ENCODE measurements around the gene BCAS4.
A peak's percentile ranks its signal among the peaks of the same experiment; 100 is the strongest.
"Not testable (repeated sequence)": the region's sequence is repeated elsewhere in the genome, so short reads cannot be mapped to it uniquely, and the experiment has no call there.

BCAS4 gene, protein sequence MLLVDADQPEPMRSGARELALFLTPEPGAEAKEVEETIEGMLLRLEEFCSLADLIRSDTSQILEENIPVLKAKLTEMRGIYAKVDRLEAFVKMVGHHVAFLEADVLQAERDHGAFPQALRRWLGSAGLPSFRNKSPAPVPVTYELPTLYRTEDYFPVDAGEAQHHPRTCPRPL

DNA sequence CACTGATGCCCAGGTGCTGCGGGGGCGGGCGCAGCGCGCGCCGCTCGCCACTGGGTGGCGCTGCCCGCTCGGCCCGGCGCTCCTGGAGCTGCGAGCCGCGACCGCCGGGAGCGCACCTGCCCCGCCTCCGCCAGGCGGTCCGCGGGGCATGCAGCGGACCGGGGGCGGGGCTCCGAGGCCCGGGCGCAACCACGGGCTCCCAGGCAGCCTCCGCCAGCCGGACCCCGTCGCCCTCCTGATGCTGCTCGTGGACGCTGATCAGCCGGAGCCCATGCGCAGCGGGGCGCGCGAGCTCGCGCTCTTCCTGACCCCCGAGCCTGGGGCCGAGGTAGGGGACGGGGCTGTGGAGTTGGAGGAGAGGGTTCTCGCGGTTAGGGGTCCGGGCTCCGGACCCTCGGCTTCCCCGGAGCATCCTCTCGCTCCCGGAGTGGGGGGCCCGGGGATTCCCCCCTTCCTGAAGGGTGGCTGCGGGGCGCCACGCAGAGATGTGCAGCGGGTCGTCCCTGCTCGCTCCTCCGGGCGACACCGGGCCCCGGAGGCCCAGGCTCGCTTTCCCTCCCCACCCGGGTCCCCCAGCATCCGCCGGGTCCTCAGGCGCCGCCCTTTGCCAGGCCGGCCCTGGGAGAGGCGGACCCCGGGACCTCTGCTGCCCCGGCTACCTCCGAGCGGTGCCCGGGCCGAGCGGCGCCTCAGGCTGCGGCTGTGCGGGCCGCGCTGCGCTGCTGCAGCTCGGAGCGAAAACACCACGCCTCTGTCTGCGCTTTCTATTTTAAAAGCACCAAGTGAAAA lies at the start of gene BCAS4:
TSS of gene BCAS4 (plus strand) at position 216 of the 789 bp plus-strand sequence. CDS start at position 239, 23 bp downstream.
- DNase-seq: no peak

DNA sequence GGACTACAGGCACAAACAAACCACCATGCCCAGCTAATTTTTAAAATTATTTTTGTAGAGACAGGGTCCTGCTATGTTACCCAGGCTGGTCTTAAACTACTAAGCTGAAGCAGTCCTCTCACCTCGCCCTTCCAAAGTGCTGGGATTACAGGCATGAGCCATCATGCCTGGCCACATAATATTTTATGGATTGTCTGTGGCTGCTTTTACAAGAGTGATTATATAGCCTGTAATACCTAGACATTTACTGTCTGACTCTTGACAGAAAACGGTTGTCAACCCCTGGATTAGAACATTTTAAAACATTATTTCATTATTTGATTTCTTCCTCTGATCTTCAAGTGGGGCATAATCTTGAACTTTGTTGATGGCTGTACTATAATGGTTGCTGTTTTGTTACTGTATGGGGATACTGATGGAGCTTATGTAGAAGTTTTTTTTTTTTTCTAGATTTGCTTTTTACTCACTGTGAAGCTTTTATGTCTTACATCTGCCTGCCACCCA lies 49.2 kb upstream of the BCAS4 start:
- no peak for DNase-seq

GRCh38 chr20:50746138-50746940 lies 48.5 kb upstream of the BCAS4 start:
- DNase-seq: no peak

GRCh38 chr20:50747275-50747674 lies 47.6 kb upstream of the BCAS4 start:
- no peak for DNase-seq

DNA sequence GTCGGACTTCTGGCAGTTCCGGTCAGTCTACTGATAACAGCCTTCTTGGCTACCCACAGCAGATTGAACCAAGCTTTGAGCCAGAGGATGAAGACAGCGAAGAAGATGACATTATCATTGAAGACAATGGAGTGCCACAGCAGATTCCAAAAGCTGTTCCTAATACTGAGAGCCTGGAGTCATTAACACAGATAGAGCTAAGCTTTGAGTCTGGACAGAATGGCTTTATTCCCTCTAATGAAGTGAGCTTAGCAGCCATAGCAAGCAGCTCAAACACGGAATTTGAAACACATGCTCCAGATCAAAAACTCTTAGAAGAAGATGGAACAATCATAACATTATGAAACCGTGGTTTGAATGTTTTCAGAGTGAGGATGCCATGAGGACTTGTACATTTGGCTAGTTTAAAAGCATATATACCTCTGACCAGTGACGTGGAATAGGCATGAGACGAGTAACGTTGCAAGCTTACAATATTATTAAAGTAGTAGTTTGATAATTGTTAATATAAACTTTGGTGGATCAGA lies 44.7 kb upstream of the BCAS4 start:
- no peak for DNase-seq

GRCh38 chr20:50753152-50753551 lies 41.7 kb upstream of the BCAS4 start:
- no peak for DNase-seq

DNA sequence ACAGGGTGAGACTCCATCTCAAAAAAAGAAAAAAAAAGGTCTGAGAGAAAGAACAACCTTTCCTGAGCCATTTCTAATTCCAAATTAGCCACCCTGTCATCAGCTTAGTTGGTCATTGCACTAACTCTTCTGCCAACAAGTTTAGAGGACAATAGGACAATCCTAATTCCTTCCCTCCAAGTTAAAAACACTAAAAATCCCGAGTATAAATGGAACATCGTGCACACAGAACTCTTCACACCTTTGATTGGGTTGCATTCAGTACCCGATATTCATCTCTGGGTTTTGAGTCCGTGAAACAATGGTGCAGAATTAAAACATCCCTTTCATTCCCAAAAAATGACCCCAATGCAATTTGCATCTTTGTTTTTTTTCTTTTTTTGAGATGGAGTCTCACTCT lies 40.4 kb upstream of the BCAS4 start:
- no peak for DNase-seq

DNA sequence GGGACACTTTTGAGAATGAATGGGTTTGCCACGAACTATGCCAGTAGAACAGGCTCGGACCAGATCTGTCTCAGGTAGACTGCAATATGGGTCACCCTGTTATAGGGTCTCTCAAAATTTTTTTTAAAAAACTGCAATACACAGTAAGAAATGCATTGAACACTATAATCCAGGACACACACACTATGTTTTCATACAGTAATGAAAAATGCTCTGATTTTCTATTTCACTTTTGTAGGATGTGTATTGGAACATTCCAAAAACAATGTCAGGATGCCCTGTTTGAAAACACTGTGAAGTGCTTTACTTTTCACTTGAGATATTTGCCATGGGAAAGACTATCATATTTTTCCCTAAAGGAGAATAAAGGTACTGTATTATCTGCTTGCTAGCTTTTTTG lies 38.4 kb upstream of the BCAS4 start:
- DNase-seq: no peak

DNA sequence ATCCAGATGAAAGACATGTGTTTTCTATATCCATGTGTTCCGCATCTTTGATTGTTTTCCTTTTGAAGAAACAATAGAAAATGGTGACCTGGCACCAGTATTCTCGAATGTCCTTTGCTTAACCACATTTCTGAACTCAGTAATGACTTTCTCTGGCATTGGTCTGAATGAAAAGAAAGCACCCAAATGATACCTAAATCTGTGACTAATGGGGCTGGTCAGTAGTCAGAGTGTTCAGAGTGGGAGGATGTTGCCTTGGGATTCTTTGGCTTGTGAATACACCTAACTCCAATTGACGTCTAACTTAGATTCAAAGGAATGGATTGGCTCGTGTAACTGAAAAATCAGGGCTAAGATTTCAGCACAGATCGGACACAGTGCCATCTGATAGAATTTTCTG lies 36.4 kb upstream of the BCAS4 start:
- DNase-seq: no peak

DNA sequence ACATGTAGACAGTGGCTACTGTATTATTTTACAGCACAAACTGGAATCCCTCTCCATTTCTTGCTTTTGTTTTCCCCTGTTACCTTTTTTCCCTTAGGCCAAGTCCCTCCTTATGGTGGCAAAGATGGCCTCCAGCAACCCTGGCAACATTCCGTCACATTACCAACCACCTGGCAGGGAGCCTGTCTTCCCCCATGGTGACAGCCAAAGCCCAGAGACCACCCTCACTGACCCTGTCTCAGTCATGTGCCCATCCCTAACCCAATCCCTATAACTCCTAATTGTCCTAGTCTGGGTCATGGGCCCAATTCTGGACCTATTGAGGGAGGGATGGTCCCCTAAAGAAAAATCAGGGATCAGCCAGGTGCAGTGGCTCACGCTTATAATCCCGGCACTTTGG lies 35.9 kb upstream of the BCAS4 start:
- DNase-seq: no peak

DNA sequence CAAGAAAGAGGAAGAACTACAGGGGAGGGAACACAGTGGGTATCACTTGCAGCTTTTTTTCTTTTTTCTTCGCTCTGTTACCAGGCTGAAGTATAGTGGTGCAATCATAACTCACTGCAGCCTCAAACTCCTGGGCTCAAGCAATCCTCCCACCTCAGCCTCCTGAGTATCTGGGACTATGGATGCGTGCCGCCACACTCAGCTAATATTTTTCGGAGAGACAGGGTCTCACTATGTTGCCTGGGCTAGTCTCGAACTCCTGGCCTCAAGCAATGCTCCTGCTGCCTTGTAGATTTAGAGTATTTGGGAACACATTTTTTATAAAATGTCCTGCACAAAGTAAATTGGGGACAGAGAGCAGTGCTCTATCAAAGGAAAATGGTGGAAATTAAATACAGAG lies 35.2 kb upstream of the BCAS4 start:
- no peak for DNase-seq

GRCh38 chr20:50762045-50762422 lies 32.8 kb upstream of the BCAS4 start:
- DNase-seq: no peak

DNA sequence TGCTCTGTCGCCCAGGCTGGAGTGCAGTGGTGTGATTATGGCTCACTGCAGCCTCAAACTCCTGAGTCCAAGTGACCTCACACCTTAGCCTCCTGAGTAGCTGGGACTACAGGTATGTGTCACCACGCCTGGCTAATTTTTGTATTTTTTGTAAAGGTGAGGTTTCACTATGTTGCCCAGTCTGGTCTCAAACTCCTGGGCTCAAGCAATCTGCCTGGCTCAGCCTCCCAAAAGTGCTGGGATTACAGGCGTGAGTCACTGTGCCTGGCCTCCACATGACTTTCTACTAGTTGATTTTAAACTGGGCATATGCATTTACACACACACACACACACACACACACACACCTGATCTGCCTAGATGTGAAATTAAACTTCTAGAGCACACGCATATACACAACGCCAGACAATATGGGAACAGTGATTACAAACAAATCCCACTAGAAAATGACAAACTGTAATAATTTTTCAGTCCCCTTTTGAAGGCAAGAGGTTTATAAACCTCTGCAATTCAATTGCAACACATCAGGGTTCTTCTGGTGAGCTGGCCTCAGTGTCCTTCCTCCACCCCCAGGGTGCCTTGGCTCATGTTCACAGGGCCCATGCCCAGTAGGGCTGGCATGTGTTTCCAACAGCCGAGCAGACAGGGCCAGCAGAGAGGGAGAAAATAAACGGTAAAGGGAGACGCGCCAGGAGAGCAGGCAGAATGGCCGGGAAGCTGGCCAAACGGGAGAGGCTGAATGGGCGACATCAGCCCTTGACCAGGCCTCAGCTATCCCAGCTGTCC lies 32.2 kb upstream of the BCAS4 start:
- DNase-seq: peak in 1 of 2 experiments; percentile 30

DNA sequence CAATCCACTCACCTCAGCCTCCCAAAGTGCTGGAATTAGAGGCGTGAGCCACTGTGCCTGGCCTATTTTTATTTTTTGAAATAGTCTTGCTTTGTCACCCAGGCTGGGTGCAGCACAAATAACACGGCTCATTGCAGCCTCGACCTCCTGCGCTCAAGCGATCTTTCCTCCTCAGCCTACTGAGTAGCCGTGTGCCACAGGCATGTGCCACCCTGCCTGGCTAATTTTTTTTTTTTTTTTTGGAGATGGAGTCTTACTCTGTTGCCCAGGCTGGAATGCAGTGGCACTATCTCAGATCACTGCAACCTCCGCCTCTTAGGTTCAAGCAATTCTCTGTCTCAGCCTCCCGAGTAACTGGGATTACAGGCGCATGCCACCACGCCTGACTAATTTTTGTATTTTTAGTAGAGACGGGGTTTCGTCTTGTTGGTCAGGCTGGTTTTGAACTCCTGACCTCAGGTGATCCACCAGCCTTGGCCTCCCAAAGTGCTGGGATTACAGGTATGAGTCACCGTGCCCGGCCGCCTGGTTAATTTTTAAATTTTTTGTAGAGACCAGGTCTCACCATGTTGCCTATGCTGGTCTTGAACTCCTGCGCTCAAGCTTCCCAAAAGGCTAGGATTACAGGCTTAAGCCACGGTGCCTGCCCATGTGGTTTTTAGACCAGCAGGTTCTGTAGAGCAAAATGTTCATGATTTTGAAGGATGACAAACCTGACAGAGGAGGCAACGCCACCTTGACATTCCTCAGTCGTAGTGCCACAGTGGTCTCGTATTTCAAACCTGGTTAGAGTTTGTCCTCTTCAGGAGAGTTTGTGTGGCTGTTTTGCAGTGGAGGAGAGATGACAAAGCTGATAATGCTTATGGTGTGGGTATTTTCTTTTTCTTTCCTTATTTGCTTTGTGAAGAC lies 31.1 kb upstream of the BCAS4 start:
- not testable (repeated sequence) for DNase-seq

DNA sequence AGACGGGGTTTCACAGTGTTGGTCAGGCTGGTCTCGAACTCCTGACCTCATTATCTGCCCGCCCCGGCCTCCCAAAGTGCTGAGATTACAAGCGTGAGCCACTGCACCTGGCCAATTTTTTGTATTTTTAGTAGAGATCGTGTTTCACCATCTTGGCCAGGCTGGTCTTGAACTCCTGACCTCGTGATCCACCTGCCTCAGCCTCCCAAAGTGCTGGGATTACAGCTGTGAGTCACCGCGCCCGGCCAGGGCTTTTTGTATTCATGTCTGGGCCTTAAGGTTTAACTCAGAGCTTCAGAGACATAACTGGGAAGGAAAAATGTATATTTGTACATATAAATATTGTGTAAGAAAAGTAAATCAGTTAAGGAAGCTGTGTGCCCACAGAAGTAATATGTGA lies 29.6 kb upstream of the BCAS4 start:
- not testable (repeated sequence) for DNase-seq

- DNase-seq: no peak
Measured at GRCh38 chr20:50765674-50766073, 29.2 kb upstream of the BCAS4 start.

DNA sequence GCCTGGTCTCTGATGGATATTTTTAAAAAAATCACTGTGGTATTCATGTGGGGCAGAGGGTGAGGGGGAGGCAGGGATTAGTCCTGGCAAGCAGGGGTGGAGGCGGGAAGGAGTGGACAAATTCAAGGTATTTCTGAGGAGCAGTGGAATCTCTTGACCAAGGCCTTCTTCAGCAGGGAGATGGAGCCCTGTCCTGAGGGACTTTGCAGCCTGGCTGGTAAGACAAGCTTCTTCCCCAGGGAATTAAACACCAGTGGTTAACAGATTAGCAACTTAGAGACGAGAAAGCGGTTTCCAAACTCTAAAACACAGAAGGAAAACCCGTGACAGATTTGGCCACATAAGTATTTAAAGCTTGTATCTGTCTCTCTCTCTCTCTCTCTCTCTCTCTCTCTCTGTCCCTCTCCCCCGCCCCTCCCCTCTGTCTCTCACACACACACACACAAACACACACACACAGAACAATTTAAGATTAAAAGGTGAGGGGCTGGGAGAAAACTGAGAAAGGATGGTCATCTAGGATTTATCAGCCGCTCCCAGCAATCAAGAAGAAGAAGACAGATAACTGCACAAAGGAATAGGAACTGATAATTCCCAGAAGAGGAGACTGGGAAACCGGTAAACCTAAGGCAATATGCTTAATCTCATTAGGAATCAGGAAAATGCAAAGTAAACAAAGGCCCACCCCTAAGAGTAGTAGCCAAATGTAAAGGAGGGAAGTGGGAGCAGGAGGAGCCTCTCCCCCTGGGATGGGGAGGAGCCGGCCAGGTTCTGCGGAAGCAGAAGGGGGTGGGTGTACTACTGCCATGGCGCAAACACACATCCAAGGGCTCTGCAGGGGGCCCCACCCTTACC lies 27.7 kb upstream of the BCAS4 start:
- DNase-seq: not testable (repeated sequence)

GRCh38 chr20:50768991-50769390 lies 25.9 kb upstream of the BCAS4 start:
- not testable (repeated sequence) for DNase-seq

- DNase-seq: not testable (repeated sequence)
Measured at GRCh38 chr20:50769551-50770085, 25.2 kb upstream of the BCAS4 start.

All from cerebellar nuclear complex (tissue), 1 donor.